HCEC 1CT (cell line): ENCODE measurements around the gene RASAL3.
A peak's percentile ranks its signal among the peaks of the same experiment; 100 is the strongest.

Experiments
- DNase-seq: peaks from one replicate; pipeline ENCODE4 v3.0.0-alpha.2; 2017

Gene RASAL3

DNA sequence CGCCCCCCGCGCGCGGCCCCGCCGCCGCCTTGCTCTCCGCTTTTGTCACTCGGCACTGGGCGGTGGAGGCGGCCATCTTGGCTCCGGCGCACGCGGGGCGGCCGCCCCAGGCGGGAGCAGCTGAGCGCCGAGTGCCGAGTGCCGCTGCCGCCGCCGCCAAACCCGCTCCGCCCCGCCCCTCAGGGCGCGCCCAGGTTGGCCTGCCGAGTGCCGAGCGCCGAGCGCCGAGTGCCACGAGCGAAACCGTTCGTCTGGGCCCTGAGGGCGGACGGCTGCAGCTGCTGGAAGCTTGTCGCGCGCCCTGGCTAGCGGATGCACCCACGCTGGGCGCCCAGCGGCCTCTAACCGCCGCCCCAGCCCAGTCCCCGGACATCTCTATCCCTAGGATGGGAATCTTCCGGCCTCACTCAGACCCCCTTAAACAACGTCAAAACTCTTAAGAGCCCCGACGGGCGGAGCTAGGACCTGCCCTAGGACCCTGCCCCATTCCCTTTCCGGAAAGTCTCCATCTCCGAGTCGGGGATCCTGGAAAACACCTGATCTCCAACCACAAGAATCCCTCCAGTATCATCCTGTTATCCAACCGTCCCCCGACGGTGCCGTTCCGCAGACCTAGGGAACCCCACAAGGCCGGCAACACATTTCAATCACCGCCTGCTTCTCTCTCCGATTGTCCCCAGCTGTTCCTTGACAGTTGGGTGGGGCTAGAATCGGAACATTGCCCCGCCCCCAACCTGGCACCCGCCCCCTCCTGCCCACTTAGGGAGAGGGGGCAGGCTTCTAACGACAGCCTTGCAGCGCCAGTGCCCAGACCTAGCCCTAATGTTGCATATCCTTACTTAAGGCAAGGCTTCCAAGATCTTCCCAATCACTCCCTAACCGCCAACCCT lies 31.5 kb downstream of the RASAL3 start:
- peak; percentile 91 for DNase-seq

DNA sequence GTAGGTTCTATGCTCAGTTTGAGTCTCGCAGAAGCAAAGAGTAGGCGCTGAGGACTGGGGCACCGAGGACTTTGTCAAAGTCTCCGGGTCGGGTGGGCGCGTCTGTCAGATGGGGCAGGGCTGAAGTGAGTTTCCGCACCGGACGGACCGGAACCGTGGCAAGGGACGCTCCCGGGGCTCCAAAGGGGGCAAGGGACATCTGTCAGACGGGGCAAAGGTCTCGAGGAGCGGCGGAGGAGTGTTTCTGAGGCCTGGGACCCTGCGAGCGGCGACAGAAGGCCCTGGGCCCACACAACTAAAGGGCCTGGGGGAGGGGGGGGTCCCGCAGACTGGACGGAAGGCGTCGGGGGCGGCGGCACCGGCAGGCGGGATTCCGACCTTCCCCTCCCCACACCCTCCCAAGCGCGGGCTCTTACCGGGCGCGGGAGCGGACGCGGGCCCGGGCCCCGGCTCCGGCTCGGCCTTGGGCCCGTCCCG lies 32.3 kb downstream of the RASAL3 start:
- DNase-seq, result no peak

DNA sequence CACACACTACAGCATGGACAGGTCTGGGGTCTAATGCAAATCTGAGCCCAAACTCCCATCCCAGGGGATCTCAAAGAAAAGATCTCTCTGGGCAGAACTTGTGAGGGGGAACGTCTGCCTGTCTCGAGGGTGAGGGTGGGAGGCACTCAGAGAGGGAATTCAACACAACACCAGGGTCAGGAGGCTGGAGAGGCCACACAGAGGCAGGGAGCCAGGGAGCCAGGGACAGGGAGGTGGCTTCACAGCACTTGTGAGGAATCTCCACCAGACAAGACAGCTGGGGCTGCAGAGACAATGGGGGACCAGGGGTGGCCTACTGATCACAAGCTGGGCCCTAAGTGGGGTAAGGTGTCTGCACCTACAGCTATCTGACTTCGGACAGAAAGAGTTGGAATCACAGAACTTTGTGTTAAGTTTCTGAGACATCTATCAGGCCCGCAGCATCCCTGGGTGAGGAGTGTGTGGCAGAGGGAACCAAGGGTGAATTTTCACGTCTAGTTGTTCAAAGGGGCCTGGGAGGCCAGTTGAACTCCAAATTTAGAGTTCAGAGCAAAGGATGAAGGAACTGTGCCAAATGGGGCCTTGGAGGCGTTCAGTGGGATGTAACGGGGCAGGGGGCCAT lies 32.8 kb downstream of the RASAL3 start:
- no peak for DNase-seq

DNA sequence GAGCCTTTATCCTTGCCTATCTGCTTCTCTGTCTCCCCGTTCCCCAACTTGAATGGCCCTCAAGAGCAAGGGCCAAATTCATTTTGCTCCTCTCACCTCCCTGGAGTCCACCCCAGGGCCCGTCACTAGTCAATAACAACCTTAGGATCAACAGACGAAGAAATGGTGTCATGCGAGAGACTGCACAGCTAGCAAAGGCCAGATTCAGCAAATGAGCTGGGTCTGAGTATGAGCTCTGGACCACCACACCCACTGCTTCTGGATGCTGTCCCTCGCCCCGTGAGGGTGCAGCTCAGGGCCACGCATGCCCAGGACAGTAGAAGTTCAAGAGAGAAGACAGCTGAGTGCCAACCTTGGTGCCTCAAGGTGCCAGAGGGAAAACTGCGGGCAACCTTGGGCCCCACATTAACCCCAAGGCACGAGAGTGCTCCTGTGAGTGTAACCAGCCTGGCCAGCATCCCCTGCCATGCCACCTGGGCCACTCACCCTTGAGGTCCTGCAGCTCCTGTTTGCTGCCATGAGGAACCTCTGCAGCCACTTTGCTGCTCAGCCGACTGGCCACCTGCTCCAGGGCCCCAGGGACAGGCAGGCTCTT lies 33.7 kb downstream of the RASAL3 start:
- no peak for DNase-seq

DNA sequence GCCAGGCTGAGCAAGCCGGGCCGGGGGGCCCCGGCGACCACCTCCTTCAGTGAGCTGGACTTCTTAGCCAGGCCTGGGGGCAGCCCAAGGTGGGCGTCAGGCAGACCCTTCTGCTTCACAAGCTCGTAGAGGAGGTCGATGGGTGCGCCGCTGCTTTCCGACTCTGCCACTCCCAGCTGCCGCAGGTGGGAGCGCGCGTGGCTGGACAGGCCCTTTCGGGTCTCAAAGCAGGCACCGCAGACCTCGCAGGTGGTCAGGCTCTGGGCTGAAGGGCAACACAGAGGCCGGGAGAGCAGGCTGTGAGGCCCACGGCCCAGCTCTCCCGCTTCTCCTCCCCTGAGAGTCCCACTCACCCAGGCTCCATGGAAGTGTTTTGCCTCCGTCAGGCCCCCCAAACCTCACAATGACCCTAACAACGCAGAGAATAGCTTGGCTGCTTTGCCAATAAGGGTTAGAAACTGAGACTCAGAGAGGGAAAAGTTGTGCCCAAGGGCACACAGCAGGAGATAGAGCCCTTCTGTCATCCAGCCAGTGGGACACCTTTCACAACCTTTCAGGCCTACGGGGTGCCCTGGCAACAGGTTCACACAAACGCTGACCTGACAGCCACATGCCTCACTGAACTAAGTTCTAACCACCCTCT lies 34.4 kb downstream of the RASAL3 start:
- no peak for DNase-seq

DNA sequence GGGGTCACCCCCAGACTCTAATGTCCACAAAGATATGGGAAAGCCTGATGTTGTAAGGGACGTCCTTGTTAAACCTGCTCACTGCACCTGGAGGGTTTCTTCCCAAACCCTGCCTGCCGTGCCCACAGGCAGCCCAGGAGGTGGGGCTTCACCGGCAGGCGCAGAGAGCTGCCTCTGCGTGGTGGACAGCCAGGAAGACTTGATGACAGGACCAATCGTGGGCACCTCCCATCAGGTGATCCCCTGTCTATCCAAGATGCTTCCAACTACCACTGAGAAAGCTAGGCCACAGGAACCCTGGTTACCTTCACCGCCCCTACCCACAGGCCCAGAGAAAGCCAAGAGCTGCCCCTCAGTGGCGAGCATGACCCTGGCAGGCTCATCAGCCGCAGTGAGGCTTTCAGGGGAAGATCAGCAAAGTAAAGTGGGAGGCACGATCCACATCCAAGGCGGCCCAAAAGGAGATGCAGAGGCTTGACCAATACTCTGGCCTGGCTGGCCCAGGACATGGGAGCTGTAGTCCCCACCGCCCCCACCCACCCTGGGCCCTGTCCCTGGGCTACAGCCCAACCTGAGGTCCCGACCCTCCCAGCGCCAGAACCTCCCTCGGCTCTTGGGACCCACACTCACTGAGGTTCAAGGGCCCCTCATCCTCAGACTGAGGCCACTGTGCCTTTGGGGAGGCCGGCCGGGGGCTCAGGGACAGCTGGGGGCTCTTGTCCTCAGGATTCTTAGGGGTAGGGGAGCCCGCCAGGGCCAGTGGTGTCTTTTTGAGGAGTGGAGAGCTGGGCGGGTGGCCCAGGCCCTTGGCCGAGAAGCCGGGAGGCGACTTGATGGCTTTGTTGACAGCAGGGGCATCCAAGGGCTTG lies 35.2 kb downstream of the RASAL3 start:
- DNase-seq, result no peak

DNA sequence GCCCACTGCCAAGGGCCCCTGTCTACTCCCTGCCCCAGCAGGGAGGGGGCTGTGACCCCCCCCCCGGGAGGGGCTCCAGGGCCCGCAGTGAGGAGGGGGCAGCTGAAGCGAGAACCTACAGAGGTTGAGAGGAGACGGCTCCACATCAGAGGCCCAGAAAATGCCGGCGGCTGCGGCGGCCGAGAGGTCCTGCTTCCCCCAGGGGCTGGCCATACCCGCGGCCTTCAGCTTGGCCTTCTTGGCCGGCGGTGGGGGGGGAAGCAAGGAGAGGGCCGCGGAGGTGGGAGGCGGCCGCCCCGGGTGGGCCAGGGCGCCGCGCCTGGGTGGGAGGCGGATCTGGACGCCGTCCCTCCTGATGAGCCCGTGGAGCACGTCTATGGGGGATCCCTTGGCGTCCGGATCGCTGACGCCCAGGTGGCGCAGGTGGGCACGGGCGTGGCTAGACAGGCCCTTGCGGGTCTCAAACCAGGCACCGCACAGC lies 36.3 kb downstream of the RASAL3 start:
- DNase-seq, result no peak

DNA sequence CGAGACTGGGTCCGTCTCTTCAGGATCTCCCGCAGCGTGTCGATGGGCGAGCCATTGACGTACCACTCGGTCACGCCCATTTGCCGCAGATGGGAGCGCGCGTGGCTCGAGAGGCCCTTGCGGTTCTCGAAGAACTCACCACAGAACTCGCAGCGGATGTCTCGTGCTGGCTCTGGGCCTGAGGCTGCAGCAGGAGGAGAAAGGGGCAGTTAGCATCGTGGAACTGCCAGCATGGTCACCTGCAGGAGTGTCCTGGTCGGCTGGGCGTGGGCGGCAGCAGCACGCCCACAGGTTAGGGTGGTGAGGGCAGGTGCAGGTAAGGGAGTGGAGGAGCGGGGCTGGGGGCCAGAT lies 37.0 kb downstream of the RASAL3 start:
- no peak for DNase-seq

DNA sequence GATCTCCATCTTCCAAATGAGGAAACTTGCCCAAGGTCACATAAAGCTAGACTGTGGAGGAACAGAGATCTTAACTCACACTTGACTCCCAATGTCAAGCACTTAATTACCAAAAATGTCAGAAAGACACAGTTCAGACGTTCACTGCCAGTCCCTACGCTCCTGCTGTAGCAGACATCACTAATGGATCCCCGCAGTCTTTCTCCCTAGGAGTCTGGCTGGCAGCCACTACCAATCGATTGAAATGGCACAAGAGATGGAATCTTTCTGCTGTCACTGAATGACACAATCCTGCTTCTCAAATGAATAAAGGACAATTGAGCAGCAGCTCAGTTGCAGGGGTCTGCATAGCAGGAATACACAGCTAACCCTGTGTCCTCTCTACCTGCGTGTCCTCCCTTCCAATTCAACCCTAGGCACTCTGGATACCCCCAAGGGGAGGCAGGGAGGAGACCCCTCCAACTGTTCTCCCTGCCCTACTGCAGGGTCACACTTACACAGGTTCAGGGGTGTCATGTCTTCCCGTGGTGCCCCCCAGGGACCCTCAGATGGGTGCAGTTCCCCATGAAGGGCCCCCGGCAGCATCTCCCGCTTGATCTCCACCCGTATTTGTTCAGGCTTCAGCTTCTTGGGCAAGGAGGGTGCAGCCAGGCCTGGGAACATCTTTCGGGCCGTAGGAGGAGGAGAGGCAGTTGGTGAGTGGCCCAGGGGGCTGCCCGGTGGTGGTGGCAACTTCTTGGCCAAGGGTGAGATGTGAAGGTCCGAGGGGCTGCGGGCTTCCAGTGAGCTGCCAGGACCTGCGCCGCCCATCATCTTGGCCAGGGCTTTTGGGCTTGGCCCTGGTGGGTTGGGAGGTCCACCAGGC lies 37.6 kb downstream of the RASAL3 start:
- DNase-seq, result no peak

DNA sequence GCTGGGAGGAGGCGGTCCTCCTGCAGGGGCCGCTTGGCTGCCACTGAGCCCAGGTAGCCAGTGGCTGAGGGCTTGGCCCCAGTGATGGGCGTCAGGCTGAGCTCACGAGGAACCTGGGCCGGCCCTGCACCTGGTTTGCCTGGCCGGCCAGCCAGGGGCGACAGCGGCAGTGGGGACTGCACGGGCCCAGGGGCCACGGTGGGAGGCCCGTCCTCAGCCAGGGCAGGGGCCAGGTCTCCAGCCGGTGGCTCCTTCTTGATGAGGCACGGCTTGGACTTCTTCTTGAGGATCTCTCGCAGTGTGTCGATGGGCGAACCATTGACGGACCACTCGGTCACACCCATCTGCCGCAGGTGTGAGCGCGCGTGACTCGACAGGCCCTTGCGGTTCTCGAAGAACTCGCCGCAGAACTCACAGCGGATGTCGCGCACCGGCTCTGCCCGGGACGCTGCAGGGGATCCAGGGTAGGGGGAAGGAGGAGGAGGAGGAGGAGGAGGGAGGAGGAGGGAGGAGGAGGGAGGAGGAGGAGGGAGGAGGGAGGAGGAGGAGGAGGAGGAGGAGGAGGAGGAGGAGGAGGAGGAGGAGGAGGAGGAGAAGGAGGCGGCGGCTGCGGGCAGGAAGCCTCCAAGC lies 38.9 kb downstream of the RASAL3 start:
- DNase-seq, result no peak

DNA sequence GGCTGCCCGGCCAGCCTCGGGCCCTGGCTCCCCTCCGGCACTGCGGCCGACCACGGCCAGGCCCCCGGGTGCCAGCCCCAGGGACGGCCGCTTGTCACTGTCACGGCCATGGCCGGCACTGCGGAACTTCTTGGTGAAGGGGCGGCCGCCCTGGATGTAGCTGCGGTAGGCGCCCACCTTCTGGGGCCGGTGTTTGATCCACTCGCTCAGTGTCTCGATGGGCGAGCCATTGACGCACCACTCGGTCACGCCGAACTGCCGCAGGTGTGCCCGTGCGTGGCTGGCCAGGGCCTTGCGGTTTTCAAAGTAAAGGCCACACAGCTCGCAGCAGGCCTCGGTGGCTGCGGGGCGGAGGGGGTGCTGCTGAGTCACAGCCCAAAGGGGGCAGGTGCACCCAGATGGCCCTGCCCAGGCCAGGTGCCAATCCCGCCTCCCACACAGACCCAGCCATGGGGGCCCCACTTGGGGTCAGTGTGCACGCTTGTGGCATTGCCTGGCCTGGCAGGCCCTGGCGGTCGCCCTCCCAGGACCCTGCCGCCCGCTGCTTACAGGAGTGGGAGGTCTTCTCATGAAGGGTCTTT lies 39.6 kb downstream of the RASAL3 start:
- no peak for DNase-seq

DNA sequence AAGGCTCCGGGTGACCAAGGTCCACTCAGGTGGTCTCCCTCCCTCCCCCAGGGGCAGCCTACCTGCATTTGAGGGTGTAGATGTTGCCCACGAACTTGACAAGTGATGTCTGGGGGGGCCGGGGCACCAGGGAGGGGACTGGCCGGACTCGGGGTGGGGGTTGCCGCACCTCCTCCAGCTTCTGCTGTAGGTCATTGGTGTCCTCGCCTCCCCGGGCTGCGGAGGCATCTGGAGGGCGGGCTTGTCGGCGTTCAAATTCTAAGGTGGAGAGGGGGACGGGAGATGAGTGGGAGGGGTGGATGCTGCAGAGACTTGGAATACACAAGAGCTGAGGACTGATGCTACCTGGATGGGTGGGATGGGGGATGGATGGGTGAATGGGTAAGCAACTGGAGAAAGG lies 40.2 kb downstream of the RASAL3 start:
- DNase-seq, result no peak

DNA sequence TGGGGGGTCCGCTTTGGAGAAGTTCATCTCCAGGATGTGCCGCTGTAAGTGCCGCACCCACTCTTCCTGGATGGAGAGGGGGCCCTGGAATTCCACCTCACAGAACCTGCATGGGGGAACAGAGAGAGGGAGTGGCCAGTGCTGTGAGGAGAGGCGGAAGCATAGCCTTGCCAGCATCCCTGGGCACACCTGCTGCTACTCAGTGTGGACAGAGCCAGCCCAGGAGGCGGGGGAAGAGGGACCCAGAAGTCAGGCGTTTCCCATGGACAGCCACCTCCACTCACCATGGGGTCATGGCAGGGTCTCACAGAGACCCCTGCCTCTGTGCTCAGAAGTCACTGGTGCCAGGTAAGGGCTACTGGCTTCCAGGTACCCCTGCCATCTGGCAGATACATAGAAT lies 41.2 kb downstream of the RASAL3 start:
- DNase-seq, result no peak

DNA sequence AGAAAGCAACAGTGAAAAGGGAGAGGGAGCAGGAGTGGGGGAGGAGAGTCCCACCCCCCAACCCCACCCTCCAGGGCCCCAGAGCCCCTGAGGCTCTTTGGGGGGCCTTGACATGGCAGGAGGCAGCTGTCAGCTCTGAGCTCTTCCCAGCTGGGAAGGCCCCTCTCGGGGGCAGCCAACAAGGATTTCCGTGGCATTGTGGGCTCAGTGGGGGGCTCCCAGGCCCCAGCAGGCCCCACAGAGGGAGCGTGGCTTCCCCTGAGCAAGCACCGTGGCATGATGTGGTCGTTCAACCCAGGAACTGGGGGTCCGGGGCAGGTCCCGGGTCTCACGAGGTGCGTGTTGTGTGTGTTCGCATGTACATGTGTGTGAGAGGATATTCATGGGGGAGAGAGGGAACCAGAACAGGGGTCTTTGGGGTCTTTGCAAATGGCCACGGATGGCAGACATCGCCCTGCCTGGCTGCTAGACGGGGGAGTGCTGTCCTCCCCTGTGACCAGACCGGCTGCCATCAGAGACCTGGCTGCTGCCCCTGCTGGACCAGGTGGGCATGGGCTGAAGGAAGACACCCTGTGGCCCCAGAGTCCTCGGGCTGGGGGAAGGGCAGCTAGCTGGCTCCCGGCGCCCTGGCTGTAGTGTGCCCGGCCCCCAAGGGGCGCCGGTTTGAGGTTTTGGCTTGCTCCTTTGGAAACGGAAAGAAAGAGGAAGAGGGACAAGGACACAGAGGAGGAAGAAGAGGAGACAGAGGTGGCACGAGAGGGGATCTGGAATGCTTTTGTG lies 41.9 kb downstream of the RASAL3 start:
- no peak for DNase-seq

DNA sequence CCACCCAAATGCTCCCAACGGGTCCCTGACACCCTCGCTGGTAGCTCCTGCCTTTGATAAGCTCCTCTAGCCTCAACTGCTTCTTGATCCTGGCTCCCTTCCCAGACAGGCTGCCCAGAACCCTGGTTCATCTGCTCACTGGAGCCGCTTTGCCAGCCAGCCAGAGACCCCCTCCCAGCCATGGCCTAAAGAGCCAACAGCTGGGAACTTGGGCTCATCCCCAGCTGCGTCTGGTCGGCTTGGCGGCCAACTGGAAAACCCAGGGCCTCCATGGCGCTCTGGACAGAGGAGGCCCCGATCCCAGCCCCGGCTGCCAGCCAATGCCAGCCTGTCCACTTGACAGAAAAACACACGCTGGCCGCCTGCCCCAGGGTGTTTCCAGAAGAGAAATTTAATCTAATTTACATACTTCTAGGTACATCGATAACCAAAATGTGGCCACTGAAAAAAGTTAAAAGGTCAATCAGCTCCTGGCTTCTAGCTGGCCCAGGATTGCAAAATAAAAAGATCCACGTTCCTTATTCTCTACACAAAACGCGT lies 42.6 kb downstream of the RASAL3 start:
- no peak for DNase-seq

DNA sequence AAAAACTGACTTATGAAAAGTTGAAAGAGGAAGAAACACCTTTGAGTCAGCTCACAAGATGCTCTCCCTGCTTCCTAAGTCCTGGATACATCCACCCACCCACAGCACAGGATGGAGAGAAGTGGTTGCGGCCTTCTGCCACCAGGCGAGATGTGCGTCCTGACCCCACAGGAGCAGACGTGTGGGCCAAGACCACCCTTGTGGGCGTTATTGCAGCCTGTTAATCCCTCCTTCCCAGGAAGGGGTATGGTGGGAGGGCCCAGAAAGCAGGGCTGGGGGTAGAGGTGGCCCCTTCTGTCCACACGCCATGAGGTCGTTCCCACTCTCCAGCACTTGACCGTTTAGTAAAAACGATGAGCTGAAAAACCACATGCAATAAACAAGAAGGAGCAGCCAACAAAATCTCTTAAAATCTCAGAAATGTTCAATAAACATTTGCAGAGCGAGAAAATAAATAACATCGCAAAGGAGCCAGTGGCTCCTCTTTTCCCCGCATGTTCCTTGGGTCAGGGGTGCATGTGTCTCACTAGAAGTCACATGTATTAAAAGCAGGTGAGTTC lies 43.1 kb downstream of the RASAL3 start:
- DNase-seq, result no peak

DNA sequence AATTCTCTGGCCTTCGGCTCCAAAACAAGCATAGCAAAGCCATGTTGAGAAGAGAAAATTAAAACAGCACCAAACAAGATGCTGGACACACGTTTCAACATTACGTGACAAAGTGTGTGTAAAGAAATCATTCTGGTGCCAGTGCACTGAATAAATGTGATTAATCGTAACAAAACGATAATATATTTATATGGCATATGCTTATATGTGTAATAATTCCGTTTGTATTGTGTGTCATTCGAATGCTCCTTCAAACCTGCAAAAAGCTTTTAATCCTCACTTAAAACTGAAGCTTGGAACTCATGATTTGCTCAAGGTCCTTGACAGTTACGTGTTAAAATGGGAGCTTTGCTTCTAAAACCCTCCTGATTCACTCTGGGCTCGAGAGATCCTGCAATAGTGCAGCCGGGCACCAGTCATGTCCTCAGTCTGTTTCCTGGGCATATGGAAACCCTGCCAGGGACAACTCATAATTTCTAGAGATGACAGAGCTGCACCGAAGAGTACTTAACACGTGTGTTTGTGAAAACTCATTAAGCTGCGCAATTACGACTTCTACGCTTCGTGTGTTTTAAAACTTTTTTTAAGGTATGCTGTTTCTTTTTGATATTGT lies 44.8 kb downstream of the RASAL3 start:
- no peak for DNase-seq

DNA sequence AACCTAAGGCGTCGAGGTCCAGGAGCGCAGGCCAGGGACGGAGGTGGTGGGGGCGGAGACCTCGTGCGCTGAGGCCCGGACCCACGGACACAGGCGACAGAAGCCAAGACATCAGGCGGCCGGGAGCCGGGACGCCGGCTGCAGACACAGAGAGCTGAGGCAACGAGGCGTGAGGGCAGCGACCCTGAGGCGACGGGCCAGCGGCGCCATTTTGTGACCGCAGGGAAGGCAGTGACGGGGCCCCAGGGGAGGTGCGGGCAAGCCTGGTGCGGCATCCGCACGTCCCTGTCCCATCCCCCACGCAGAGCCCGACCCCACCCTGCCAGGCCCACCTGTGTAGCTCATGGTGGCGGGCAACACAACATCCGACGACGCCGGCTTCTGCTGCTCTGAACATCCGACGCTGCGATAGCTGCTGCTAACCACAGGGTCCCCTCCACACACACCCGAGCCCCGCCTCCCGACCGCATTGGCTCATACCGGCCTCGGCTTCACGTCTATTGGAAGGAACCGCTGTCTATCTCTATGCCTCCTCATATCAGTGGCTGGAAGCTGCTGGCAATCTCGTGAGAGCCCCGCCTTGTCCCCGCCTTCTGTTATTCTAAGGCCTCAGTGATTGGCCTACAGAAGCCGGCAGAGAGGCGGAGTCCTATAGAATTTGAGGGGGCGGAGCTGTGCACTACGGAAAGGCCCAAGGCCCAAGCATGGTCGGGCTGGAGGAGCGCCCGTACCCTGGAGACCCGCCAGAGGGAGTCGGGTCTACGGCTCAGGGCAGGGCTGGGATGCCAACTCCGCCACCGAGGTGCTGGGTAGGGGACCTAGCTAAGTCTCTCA lies 45.5 kb downstream of the RASAL3 start, which contains the start of gene AKAP8L:
Gene AKAP8L (minus strand): TSS at position 410 of the 834 bp plus-strand sequence. CDS start 65 bp downstream, at position 345.
- DNase-seq, result peak; percentile 100
